Epithelial cell of proximal tubule (primary cell): ENCODE results near the gene ANKLE2. TPM values are rescaled to one million over a fixed set of nuclear protein-coding genes. Genes with fewer than 3 reads are reported as not detected.
"Not testable (repeated sequence)": the region's sequence is repeated elsewhere in the genome, so short reads cannot be mapped to it uniquely, and the experiment has no call there.

Source experiments
- DNase-seq: peaks from one replicate; pipeline ENCODE4 v3.0.0-alpha.2; 2011; ENCODE audit warnings: low read depth
- H3K4me3 ChIP-seq: 2 replicates; pipeline ENCODE4 v1.5.1; 2011; ENCODE audit warnings: low read depth, mild to moderate bottlenecking, low read length
- total RNA-seq: library from RNA; depleted of rRNA; stranded (reverse); fragments of >200 nt; gene quantifications from 2 replicates; pipeline ENCODE4 v1.2.3, GENCODE V29; 2015
- TF ChIP-seq, protein P1 (sequence below): conservative IDR thresholded peaks from 2 replicates; pipeline ENCODE4 v1.5.1; 2012; ENCODE audit warnings: low read depth, mild to moderate bottlenecking, low read length

The ANKLE2 gene
- total RNA-seq, 1 donor from 2014 or later = 111 TPM

DNA sequence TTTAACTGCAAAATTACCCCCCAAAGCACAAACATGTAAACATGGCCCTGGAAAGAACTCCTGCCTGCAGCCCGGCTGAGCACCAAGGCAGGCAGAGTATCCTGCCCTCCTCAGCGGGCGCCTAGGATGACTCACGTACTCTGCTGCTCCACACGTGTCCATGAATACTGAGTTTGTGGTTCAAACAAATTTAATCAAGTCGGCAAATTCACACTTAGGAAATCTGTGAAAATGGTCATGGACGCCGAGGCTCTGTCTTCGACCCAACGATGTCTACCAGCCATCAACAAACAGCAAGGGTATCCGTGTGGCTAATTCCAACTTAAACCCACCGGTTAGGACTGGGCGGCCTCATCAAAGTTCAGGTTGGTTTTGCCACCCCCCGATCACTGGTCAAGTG, 41.5 kb upstream of the ANKLE2 start:
- TF ChIP-seq, protein P1, sequence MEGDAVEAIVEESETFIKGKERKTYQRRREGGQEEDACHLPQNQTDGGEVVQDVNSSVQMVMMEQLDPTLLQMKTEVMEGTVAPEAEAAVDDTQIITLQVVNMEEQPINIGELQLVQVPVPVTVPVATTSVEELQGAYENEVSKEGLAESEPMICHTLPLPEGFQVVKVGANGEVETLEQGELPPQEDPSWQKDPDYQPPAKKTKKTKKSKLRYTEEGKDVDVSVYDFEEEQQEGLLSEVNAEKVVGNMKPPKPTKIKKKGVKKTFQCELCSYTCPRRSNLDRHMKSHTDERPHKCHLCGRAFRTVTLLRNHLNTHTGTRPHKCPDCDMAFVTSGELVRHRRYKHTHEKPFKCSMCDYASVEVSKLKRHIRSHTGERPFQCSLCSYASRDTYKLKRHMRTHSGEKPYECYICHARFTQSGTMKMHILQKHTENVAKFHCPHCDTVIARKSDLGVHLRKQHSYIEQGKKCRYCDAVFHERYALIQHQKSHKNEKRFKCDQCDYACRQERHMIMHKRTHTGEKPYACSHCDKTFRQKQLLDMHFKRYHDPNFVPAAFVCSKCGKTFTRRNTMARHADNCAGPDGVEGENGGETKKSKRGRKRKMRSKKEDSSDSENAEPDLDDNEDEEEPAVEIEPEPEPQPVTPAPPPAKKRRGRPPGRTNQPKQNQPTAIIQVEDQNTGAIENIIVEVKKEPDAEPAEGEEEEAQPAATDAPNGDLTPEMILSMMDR = no peak
- no peak for DNase-seq
- no peak overlapping the region for H3K4me3 ChIP-seq

DNA sequence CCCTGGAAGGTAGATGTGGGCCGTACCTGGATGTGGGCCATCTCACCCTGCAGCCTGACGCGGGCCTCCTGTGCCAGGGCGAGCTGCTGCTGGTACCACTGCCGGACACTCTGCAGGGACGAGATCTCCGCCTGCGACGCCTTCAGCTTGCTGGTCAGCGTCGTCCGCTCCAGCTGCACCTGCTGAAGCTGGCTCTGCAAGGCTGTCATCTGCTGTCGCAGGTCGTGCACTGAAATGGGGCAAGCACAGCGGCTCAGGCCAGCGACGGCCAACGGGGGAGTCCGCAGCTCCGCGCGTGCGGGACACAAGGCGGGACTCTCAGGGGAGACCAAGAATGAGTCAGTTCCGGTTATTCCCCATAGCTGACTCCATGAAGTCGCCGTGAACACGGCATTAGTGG, 40.1 kb upstream of the ANKLE2 start:
- TF ChIP-seq, protein P1 = no peak
- no peak for DNase-seq
- no peak overlapping the region for H3K4me3 ChIP-seq

DNA sequence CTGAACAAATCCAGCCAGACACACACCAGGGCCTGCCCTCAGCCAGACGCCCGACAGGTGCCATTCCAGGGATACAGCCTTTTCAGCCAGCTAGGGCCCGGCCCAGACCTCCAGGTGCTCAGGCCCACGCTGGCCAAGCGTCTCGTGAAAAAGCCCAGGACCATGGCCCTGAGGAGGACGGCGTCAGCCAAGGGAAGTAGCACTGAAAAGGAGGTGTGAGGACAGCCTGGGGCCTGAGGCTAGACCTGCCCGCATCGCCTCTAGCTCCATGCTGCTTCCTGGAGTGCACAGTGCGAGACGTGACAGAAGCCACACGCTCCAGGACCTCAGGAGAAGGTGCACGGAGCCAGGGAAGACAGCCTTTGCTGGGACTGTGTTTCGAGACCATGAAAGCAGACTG, 37.2 kb upstream of the ANKLE2 start:
- TF ChIP-seq, protein P1 = no peak
- H3K4me3 ChIP-seq = no peak overlapping the region
- no peak for DNase-seq

DNA sequence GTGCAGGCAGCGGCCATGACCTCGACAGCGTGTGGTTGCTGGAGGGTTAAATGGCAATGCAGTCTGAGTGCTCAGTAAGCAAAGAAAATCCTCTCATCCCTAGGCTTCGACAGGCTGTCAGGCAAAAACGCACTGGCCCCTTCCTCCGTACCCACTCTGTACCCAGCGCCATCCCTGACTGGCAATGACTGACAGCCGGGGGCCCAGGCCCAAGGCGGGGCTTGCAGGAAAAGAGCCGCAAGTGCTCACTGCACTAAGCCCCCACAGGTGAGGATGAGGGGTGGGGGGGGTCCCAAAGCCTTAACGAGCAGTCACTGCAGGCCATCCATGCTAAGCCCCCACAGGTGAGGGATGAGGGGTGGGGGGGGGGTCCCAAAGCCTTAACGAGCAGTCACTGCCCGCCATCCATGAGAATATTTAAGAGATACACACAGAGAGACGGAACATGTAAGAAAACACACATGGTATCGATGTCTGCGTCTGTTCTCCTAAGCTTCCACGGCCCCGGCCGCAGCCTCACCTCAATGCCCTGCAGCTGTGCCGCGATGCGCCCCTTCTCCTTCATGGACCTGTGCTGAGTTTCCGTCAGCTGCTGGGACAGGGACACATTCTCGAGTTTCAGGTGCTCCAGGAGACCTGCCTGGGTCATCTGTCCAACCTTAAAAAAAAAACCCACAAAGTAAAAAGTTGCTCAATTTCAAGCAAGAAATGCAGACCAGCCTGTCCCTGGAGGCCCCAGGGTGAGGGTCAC, 36.4 kb upstream of the ANKLE2 start:
- no peak for DNase-seq
- TF ChIP-seq, protein P1 = no peak

DNA sequence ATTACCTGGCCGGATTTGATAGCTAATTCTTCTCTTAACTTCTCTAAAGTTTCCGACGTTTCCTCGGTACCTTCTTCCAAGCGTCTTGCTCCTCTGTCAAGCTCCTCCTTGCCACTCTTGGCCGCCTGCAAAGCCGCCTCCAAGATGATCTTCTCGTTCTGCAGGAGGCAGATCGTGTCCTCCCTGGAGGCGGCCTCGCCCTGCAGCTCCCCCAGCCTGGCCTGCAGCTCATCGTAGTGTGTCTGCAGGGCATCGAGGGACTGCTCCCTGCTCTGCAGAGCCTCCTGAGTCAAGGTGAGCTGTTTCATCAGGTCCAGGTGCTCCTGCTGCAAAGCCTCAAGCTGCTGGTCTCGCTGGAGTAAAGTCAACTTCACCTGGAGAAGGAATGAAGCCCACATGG, 34.2 kb upstream of the ANKLE2 start:
- H3K4me3 ChIP-seq = no peak overlapping the region
- TF ChIP-seq, protein P1 = no peak
- DNase-seq = no peak

More for the DNA sequence above, 36.4 kb upstream of the ANKLE2 start:
- no peak overlapping the region for H3K4me3 ChIP-seq

DNA sequence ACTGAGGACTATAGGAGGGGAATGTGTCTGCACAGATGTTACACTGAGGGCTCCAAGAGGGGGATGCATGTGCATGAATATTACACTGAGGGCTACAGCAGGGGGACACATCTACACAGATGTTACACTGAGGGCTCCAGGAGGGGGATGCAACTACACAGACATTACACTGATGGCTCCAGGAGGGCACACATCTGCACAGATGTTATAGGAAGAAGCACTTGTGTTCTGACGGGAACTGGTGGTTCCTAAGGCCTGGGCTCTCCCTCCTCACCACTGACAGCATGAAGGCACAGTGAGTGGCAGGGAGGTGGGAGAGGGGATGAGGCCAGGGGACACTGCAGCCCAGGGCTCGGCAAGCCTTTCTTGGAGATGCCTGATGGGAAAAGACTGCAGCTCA, 30.3 kb upstream of the ANKLE2 start:
- not testable (repeated sequence) for DNase-seq, H3K4me3 ChIP-seq

DNA sequence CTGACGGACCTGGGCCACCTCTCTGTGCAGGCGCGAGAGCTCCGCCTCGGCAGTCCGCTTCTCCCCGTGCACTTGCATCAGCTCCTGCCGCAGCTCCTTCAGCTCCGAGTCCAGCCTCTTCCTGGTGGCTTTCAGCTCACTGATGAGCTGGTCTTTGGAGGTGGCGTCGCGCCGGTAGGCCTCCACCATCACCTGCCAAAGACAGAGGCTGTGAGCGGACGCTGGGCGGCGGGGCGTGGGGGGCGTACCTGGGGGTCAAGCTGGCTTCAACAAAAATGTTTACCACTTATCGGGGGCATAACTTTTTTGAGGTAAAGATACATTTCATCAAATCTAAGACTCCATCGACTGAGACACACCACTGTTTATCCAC, 27.5 kb upstream of the ANKLE2 start:
- no peak for DNase-seq
- no peak overlapping the region for H3K4me3 ChIP-seq
- TF ChIP-seq, protein P1 = no peak
